GM13976 (cell line): Measurements from ENCODE around the gene FAM25A.
"Not testable (repeated sequence)": the region's sequence is repeated elsewhere in the genome, so short reads cannot be mapped to it uniquely, and the experiment has no call there.

ENCODE experiments used
- DNase-seq: peaks from one replicate; pipeline ENCODE4 v3.0.0; 2012; ENCODE audit warnings: low spot score
- in situ Hi-C: fragments of 300-500 bp; cut with MboI; formaldehyde crosslinking; loops from one replicate; pipeline ENCODE4 v1.12.0; 2022; ENCODE audit warnings: low sequenced_read_pairs, mixed read lengths, inconsistent platforms; ENCODE audit not compliant: unreplicated experiment
- TF ChIP-seq, protein P1 (sequence below): IDR thresholded peaks from 2 replicates; pipeline ENCODE4 v1.5.1; 2012; ENCODE audit warnings: borderline replicate concordance, mild to moderate bottlenecking; ENCODE audit not compliant: insufficient read depth; ENCODE audit errors: extremely low read depth, missing control alignments, control extremely low read depth

Gene FAM25A

DNA sequence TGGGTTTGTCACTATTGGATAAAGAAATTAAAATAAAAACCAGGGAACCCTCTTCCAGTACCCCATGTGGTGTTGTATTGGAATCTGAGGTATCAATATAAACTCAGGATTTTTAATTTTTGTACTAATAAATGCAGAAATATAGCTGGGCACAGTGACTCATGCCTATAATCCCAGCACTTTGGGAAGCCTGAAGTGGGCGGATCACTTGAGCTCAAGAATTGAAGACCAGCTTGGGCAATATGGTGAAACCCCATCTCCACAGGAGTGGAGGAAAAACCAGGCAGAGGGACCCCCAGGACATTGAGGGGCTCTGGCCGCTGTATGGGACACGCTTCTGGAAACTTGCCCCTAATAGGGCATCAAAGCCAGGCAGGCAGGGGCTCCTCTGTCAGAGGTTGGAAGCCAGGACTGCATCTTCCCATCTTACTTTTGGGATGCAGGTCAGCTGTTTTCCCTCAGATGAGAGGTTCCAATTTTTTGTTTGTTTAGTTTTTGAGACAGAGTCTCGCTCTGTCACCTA lies 40.7 kb upstream of the FAM25A start:
- in situ Hi-C loops = no loop called here
- TF ChIP-seq, protein P1, sequence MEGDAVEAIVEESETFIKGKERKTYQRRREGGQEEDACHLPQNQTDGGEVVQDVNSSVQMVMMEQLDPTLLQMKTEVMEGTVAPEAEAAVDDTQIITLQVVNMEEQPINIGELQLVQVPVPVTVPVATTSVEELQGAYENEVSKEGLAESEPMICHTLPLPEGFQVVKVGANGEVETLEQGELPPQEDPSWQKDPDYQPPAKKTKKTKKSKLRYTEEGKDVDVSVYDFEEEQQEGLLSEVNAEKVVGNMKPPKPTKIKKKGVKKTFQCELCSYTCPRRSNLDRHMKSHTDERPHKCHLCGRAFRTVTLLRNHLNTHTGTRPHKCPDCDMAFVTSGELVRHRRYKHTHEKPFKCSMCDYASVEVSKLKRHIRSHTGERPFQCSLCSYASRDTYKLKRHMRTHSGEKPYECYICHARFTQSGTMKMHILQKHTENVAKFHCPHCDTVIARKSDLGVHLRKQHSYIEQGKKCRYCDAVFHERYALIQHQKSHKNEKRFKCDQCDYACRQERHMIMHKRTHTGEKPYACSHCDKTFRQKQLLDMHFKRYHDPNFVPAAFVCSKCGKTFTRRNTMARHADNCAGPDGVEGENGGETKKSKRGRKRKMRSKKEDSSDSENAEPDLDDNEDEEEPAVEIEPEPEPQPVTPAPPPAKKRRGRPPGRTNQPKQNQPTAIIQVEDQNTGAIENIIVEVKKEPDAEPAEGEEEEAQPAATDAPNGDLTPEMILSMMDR = no peak

DNA sequence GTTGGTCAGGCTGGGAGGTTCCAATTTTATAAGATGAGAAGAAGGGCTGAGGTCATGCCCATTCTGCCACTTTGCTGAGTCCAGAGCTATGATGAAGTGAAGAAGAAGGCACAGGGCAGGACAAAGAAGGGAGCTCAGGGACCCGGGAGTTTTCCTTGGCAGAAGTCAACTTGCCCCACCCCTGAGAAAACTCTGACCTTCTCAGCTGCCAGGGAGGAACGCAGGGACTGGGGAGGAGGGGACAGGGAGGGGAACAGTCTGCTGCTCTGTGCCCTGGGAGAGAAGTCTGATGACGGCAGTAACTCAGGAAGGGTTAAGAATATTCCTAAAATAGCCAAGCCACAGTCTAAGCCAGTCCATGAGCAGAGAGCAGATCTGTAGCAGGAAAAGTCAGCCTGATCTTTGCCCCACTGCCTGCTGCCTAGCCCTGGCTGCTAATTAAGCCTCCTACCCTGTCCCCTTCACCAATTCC lies 40.1 kb upstream of the FAM25A start:
- TF ChIP-seq, protein P1 = no peak
- no peak for DNase-seq
- in situ Hi-C loops = no loop called here

More for the DNA sequence above, 40.7 kb upstream of the FAM25A start:
- DNase-seq = no peak

- DNase-seq, in situ Hi-C loops: not testable (repeated sequence)
Observed at GRCh38 chr10:86981020-86981419, 39.1 kb upstream of the FAM25A start.

DNA sequence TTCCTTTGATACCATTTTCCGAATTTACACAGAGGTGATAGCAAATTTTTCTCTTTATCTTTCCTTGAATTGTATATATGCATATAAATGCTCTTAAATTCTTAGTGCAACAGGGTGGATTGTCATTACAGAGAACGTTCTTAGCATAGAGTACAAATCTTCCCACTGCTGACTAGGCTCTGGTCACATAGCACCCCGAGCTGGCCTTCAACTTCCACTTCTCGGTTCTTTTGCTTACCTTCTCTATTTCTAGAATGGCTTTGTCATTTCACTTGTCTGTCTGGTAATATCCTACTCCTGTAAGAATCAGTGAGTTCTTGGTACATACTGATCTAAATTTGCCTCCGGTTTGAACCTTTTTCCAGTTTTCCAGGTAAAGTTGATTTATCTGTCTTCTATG lies 38.4 kb upstream of the FAM25A start:
- in situ Hi-C loops = no loop called here
- TF ChIP-seq, protein P1 = no peak
- no peak for DNase-seq

DNA sequence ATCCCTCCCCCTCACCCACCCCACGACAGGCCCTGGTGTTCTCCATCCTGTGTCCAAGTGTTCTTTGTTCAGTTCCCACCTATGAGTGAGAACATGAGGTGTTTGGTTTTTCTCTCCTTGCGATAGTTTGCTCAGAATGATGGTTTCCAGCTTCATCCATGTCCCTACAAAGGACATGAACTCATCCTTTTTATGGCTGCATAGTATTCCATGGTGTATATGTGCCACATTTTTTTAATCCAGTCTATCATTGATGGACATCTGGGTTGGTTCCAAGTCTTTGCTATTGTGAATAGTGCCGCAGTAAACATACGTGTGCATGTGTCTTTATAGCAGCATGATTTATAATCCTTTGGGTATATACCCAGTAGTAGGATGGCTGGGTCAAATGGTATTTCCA lies 35.6 kb upstream of the FAM25A start:
- DNase-seq, in situ Hi-C loops: not testable (repeated sequence)

GRCh38 chr10:86988520-86988919 lies 31.6 kb upstream of the FAM25A start:
- no peak for DNase-seq
- in situ Hi-C loops = no loop called here
- TF ChIP-seq, protein P1 = no peak

DNA sequence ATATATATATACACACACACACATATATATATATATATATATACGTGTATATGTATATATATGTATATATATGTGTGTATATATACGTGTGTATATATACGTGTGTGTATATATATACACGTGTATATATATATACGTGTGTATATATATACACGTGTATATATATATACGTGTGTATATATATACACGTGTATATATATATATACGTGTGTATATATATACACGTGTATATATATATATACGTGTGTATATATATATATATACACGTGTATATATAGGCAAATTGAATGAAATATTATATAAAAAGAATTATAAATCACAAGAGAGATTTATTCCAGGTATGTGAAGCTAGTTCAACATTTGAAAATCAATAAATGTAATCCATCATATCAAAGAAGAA lies 28.7 kb upstream of the FAM25A start:
- DNase-seq, in situ Hi-C loops: not testable (repeated sequence)

DNA sequence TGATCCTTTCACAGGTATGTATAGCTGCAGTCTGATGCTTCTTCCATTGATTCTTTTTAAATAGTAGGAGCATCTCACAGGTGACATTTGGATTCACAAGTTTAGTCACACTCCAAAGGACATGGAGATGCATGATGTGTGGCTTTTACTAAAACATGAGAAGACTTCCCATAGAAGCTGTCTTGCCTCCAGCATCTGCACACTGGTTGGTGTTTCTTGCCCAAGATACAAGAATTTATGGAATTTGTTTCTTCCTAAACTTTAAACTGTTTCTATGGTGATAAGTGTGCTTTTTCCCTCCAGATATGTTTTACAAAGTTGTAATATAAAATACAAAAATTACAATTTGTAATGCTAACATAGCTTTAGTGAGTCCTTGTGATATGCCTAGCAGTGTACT lies 27.6 kb upstream of the FAM25A start:
- TF ChIP-seq, protein P1 = no peak

More for the DNA sequence above, 27.6 kb upstream of the FAM25A start:
- in situ Hi-C loops = no loop called here
- DNase-seq = no peak
